Smooth muscle cell (in vitro differentiated cells): ENCODE data around the gene CHAF1A. TPM values are rescaled to one million over a fixed set of nuclear protein-coding genes. Genes with fewer than 3 reads are reported as not detected.

Experiments used
- DNase-seq: peaks from one replicate; lab custom pipeline; 2025; ENCODE audit not compliant: unreplicated experiment; lab: John Stamatoyannopoulos, UW
- H2AFZ ChIP-seq: fragments of 200-600 bp; sonication (generic); 2 replicates; pipeline ENCODE4 v1.6.0; 2016; ENCODE audit warnings: antibody characterized with exemption, low read depth, mild to moderate bottlenecking
- H3F3A ChIP-seq: fragments of 200-600 bp; sonication (generic); 2 replicates; pipeline ENCODE4 v1.6.0; 2017; ENCODE audit warnings: antibody characterized with exemption, low read depth
- H3K27ac ChIP-seq: fragments of 200-600 bp; sonication (generic); 2 replicates; pipeline ENCODE4 v1.5.1; 2016; ENCODE audit warnings: low read depth, mild to moderate bottlenecking
- H3K27me3 ChIP-seq: fragments of 200-600 bp; sonication (generic); 2 replicates; pipeline ENCODE4 v1.6.1; 2016; ENCODE audit warnings: low read depth, mild to moderate bottlenecking
- H3K36me3 ChIP-seq: fragments of 200-600 bp; sonication (generic); 2 replicates; pipeline ENCODE4 v1.5.1; 2016; ENCODE audit warnings: low read depth
- H3K4me1 ChIP-seq: fragments of 200-600 bp; sonication (generic); 2 replicates; pipeline ENCODE4 v1.5.1; 2016; ENCODE audit warnings: low read depth
- H3K4me2 ChIP-seq: fragments of 200-600 bp; sonication (generic); 2 replicates; pipeline ENCODE4 v1.6.0; 2016; ENCODE audit warnings: mild to moderate bottlenecking
- H3K4me3 ChIP-seq: fragments of 200-600 bp; sonication (generic); 2 replicates; pipeline ENCODE4 v1.5.1; 2016; ENCODE audit warnings: mild to moderate bottlenecking
- H3K79me2 ChIP-seq: fragments of 200-600 bp; sonication (generic); 2 replicates; pipeline ENCODE4 v1.6.0; 2016; ENCODE audit warnings: low read depth, mild to moderate bottlenecking
- H3K9ac ChIP-seq: fragments of 200-600 bp; sonication (generic); 2 replicates; pipeline ENCODE4 v1.6.0; 2016; ENCODE audit warnings: low read depth
- H3K9me3 ChIP-seq: fragments of 200-600 bp; sonication (generic); replicated peaks from 2 replicates; pipeline ENCODE4 v1.5.1; 2016; ENCODE audit warnings: low read depth
- H4K20me1 ChIP-seq: fragments of 200-600 bp; sonication (generic); 2 replicates; pipeline ENCODE4 v1.6.0; 2016; ENCODE audit warnings: low read depth
- CTCF ChIP-seq: fragments of 200-600 bp; sonication (generic); IDR thresholded peaks from 2 replicates; pipeline ENCODE4 v1.5.1; 2017; ENCODE audit warnings: borderline replicate concordance, mild to moderate bottlenecking, antibody characterized with exemption; ENCODE audit not compliant: insufficient read depth, poor library complexity, severe bottlenecking
- WGBS: methylation state at CpG from one replicate; pipeline ENCODE4 v1.1.7; 2016; ENCODE audit warnings: low lambda C conversion rate; 5-methylcytosine and 5-hydroxymethylcytosine counted together
- polyA plus RNA-seq: library from polyadenylated mRNA; unstranded; fragments of >200 nt; fragmentation: Nextera tagmentation; extraction: Ambion mirVana; gene quantifications from 2 replicates; pipeline ENCODE4 v1.2.1, GENCODE V29; 2016
- total RNA-seq: library from RNA; depleted of rRNA; stranded (reverse); fragments of >200 nt; gene quantifications from 2 replicates; pipeline ENCODE4 v1.2.3, GENCODE V29; 2014

Gene CHAF1A
- total and polyA plus RNA-seq, 2 experiments from 2014 or later, result 3.8 to 11.4 TPM

GRCh38 chr19:4443966-4444764 lies 41.7 kb downstream of the CHAF1A start:
- no peak for TF ChIP-seq CTCF
- Histone ChIP-seq H3K4me2 (no peak overlapping the region), H3K36me3 (no peaks in the 10 kb centered on the region), H3F3A (no peaks in the 10 kb centered on the region), H3K9me3 (no peaks in the 10 kb centered on the region), H3K27me3 (no peaks in the 10 kb centered on the region), H3K9ac (no peak overlapping the region), H3K27ac (no peak overlapping the region), H3K79me2 (no peaks in the 10 kb centered on the region), H2AFZ (no peak overlapping the region), H3K4me1 (no peaks in the 10 kb centered on the region), H4K20me1 (peaks cover 17% of the 10 kb centered on the region), H3K4me3 (no peak overlapping the region)
- 93% methylated on average over 20 of the region's 20 CpGs for WGBS
- DNase-seq, result no peak

GRCh38 chr19:4444765-4445741 lies 42.6 kb downstream of the CHAF1A start:
- no peak for TF ChIP-seq CTCF
- H3K79me2 ChIP-seq, result no peaks in the 10 kb centered on the region
- no peak for DNase-seq
- no peaks in the 10 kb centered on the region for H3K27me3 ChIP-seq
- H3K36me3 ChIP-seq, result no peaks in the 10 kb centered on the region
- no peak overlapping the region for H3K4me3 ChIP-seq
- 93% methylated on average over 36 of the region's 36 CpGs for WGBS
- H3F3A ChIP-seq, result no peaks in the 10 kb centered on the region
- H4K20me1 ChIP-seq, result peaks cover 25% of the 10 kb centered on the region
- H2AFZ ChIP-seq, result no peak overlapping the region
- no peak overlapping the region for H3K27ac ChIP-seq
- no peak overlapping the region for H3K4me2 ChIP-seq
- no peak overlapping the region for H3K9ac ChIP-seq
- no peaks in the 10 kb centered on the region for H3K4me1 ChIP-seq
- H3K9me3 ChIP-seq, result no peaks in the 10 kb centered on the region

- no peak for DNase-seq
- no peak overlapping the region for H3K9ac ChIP-seq
- no peak overlapping the region for H3K4me2 ChIP-seq
- H3K36me3 ChIP-seq, result no peaks in the 10 kb centered on the region
- H2AFZ ChIP-seq, result no peak overlapping the region
- H3F3A ChIP-seq, result no peaks in the 10 kb centered on the region
- no peaks in the 10 kb centered on the region for H3K27me3 ChIP-seq
- no peaks in the 10 kb centered on the region for H3K4me1 ChIP-seq
- H3K27ac ChIP-seq, result no peak overlapping the region
- no peak overlapping the region for H3K4me3 ChIP-seq
- H3K9me3 ChIP-seq, result no peaks in the 10 kb centered on the region
- WGBS, result 95% methylated on average over 58 of the region's 58 CpGs
- H3K79me2 ChIP-seq, result no peaks in the 10 kb centered on the region
- TF ChIP-seq CTCF, result no peak
- peaks cover 30% of the 10 kb centered on the region for H4K20me1 ChIP-seq
Measured at GRCh38 chr19:4445963-4446703, 43.7 kb downstream of the CHAF1A start.
